AG04449 (cell line): ENCODE results near the gene MIGA2.

Source experiments
- CTCF ChIA-PET: fragments of 350-600 bp; formaldehyde crosslinking; extraction: SDS; loops from one replicate; lab custom pipeline; 2021; ENCODE audit warnings: antibody characterized with exemption; lab: Yijun Ruan, JAX
- POLR2A ChIA-PET: fragments of 400-600, 350-600 bp; formaldehyde crosslinking; extraction: SDS; loops from one replicate; lab custom pipeline; 2020; ENCODE audit warnings: antibody characterized with exemption, inconsistent platforms; lab: Yijun Ruan, JAX
- DNase-seq: peaks from one replicate; pipeline ENCODE4 v3.0.0-alpha.2; 2010; ENCODE audit warnings: low read depth, low spot score
- H3K4me3 ChIP-seq: 2 replicates; pipeline ENCODE4 v1.5.1; 2011; ENCODE audit warnings: low read depth, mild to moderate bottlenecking, control low read depth, low read length
- CTCF ChIP-seq: IDR thresholded peaks from one replicate; pipeline ENCODE4 v1.5.1; 2011; ENCODE audit warnings: mild to moderate bottlenecking, moderate library complexity, low read length, control low read depth, inconsistent platforms; ENCODE audit not compliant: insufficient read depth; ENCODE audit errors: missing control alignments

MIGA2 gene

GRCh38 chr9:129098328-129098727 is 61.9 kb downstream of the MIGA2 start:
- no peak for DNase-seq
- CTCF ChIA-PET: interaction anchor here (1.7 to 2.1 kb wide), 2 partner anchors 33 to 526 kb away, joined by 5 to 6 read pairs; no protein-coding TSS in a partner anchor
- POLR2A ChIA-PET: no interaction called here
- no peak overlapping the region for H3K4me3 ChIP-seq
- no peak for TF ChIP-seq CTCF

- no peak for DNase-seq
- no peak overlapping the region for H3K4me3 ChIP-seq
- ChIA-PET CTCF (interaction anchor here (1.5 to 1.7 kb wide), 2 partner anchors 10 to 524 kb away, joined by 4 read pairs; no protein-coding TSS in a partner anchor), POLR2A (no interaction called here)
- no peak for TF ChIP-seq CTCF
Observed at GRCh38 chr9:129100383-129101169, 64.2 kb downstream of the MIGA2 start.

- ChIA-PET POLR2A (no interaction called here), CTCF (interaction anchor here (0.7 to 1.7 kb wide), 2 partner anchors 10 to 523 kb away, joined by 3 to 4 read pairs; no protein-coding TSS in a partner anchor)
- no peak for TF ChIP-seq CTCF
- H3K4me3 ChIP-seq: no peak overlapping the region
- no peak for DNase-seq
Observed at GRCh38 chr9:129101279-129101678, 64.9 kb downstream of the MIGA2 start.

GRCh38 chr9:129102095-129102525 is 65.7 kb downstream of the MIGA2 start:
- POLR2A ChIA-PET: no interaction called here
- DNase-seq: no peak
- H3K4me3 ChIP-seq: no peak overlapping the region
- CTCF ChIA-PET: interaction anchor here (0.7 to 1.9 kb wide), 3 partner anchors 8 to 522 kb away, joined by 3 to 5 read pairs (median 4); no protein-coding TSS in a partner anchor
- no peak for TF ChIP-seq CTCF

GRCh38 chr9:129102791-129103594 is 66.6 kb downstream of the MIGA2 start:
- ChIA-PET POLR2A (no interaction called here), CTCF (interaction anchor here (0.7 to 1.9 kb wide), 7 partner anchors 8 to 522 kb away, joined by 3 to 11 read pairs (median 4); partner anchors contain the start of gene DOLPP1)
- no peak for DNase-seq
- no peak overlapping the region for H3K4me3 ChIP-seq
- TF ChIP-seq CTCF: peak; percentile 75
